Activated B cell treated with CpG ODN at 0.5 μM for 24 hours (primary cell): ENCODE measurements around the gene VPS37C. TPM values are rescaled to one million over a fixed set of nuclear protein-coding genes. Genes with fewer than 3 reads are reported as not detected.

Experiments
- ATAC-seq: fragments of 200-7000 bp; cut with Tn5 transposase; one replicate; pipeline ENCODE4 v1.10.0; 2021; ENCODE audit warnings: low read depth, mild to moderate bottlenecking, moderate library complexity
- CTCF ChIA-PET: fragments of 350-600 bp; sonication (Branson Sonifier 250); formaldehyde crosslinking; loops from one replicate; lab custom pipeline; 2021; ENCODE audit warnings: antibody characterized with exemption; lab: Charles Lee
- POLR2A ChIA-PET: fragments of 350-600 bp; sonication (Branson Sonifier 250); formaldehyde crosslinking; loops from one replicate; lab custom pipeline; 2021; ENCODE audit warnings: antibody characterized with exemption; lab: Charles Lee
- DNase-seq: peaks from one replicate; pipeline ENCODE4 v3.0.0; 2022
- H3K27ac Mint-ChIP-seq: one replicate; pipeline ENCODE4 v1.8.0; 2020; ENCODE audit warnings: mixed read lengths
- H3K27me3 Mint-ChIP-seq: one replicate; pipeline ENCODE4 v1.8.0; 2021; ENCODE audit warnings: mixed read lengths
- H3K36me3 Mint-ChIP-seq: one replicate; pipeline ENCODE4 v1.8.0; 2021; ENCODE audit warnings: low read depth, mixed read lengths
- H3K4me1 Mint-ChIP-seq: one replicate; pipeline ENCODE4 v1.8.0; 2021; ENCODE audit warnings: mixed read lengths
- H3K4me3 Mint-ChIP-seq: one replicate; pipeline ENCODE4 v1.8.0; 2020; ENCODE audit warnings: mild to moderate bottlenecking, mixed read lengths
- H3K9me3 Mint-ChIP-seq: one replicate; pipeline ENCODE4 v1.8.0; 2020; ENCODE audit warnings: mixed read lengths
- intact Hi-C: fragments of 100-400 bp; cut with micrococcal nuclease; formaldehyde crosslinking; loops from one replicate; pipeline ENCODE4 v1.15.1; 2024
- total RNA-seq: library from RNA; stranded (reverse); gene quantifications from 2 replicates; pipeline ENCODE4 v1.2.3, GENCODE V29; 2022
- TF ChIP-seq, protein P1 (sequence below): fragments of 200-600 bp; IDR thresholded peaks from one replicate; pipeline ENCODE4 v1.8.0; 2022; ENCODE audit warnings: antibody characterized with exemption, mild to moderate bottlenecking

Gene VPS37C
- total RNA-seq, 1 donor from 2014 or later = 18.1 TPM

GRCh38 chr11:61153593-61154095 is 7.6 kb downstream of the VPS37C start:
- no peak for DNase-seq
- Mint-ChIP-seq H3K9me3 (peaks cover 7% of the 10 kb centered on the region), H3K4me3 (no peak overlapping the region), H3K27ac (no peak overlapping the region), H3K4me1 (peaks cover 18% of the 10 kb centered on the region), H3K36me3 (peaks cover 25% of the 10 kb centered on the region), H3K27me3 (no peaks in the 10 kb centered on the region)
- TF ChIP-seq, protein P1, sequence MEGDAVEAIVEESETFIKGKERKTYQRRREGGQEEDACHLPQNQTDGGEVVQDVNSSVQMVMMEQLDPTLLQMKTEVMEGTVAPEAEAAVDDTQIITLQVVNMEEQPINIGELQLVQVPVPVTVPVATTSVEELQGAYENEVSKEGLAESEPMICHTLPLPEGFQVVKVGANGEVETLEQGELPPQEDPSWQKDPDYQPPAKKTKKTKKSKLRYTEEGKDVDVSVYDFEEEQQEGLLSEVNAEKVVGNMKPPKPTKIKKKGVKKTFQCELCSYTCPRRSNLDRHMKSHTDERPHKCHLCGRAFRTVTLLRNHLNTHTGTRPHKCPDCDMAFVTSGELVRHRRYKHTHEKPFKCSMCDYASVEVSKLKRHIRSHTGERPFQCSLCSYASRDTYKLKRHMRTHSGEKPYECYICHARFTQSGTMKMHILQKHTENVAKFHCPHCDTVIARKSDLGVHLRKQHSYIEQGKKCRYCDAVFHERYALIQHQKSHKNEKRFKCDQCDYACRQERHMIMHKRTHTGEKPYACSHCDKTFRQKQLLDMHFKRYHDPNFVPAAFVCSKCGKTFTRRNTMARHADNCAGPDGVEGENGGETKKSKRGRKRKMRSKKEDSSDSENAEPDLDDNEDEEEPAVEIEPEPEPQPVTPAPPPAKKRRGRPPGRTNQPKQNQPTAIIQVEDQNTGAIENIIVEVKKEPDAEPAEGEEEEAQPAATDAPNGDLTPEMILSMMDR = no peak
- POLR2A ChIA-PET = no interaction called here
- intact Hi-C loops = no loop called here
- ATAC-seq = no peak
- CTCF ChIA-PET = no interaction called here

GRCh38 chr11:61152816-61153592 is 8.2 kb downstream of the VPS37C start:
- POLR2A ChIA-PET = no interaction called here
- intact Hi-C loops = no loop called here
- no peak for DNase-seq

DNA sequence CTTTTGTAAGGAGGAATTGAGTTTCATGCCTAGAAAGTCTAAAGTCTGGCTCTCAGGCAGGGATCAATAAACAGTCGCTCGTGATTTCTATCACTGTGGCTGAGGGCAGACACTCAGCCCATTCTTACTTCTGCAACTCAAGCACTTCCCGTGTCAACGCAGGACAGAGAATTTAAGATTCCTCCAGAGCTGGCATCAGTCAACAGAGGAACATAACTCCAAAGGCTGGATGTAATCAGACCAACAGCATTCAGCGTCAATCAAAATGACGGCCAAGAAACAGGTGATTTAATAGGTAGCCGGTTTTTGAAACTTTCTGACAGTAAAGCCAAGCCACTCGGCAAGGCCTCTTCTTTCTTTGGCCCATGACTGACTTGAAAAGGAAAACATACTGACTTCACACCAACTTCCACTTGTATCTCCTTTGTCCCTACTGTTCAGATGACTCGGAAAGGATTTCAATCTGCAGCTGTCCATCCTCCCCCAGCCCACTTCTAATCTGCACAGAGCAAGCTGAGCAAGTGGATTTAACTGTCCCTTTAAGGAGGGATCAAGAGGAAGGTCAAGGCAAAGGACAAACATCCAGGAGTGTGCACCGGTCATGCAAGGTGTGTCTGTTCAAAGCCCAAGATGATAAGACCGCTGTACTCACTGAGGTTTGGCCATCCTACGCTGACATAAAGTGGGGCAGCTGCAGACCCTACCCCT is 9.5 kb downstream of the VPS37C start:
- intact Hi-C loops = no loop called here
- TF ChIP-seq, protein P1 = no peak
- ATAC-seq (no peak), DNase-seq (no peak)
- Mint-ChIP-seq H3K4me1 (peaks cover 17% of the 10 kb centered on the region), H3K9me3 (peaks cover 7% of the 10 kb centered on the region), H3K27ac (no peak overlapping the region), H3K36me3 (peaks cover 23% of the 10 kb centered on the region), H3K27me3 (no peaks in the 10 kb centered on the region), H3K4me3 (no peak overlapping the region)
- ChIA-PET CTCF (no interaction called here), POLR2A (interaction anchor here (0.6 kb wide), 1 partner anchor 27 kb away, joined by 8 read pairs; no protein-coding TSS in a partner anchor)

More at GRCh38 chr11:61152816-61153592, 8.2 kb downstream of the VPS37C start:
- H3K36me3 Mint-ChIP-seq = peaks cover 30% of the 10 kb centered on the region
- no peaks in the 10 kb centered on the region for H3K27me3 Mint-ChIP-seq
- H3K4me3 Mint-ChIP-seq = no peak overlapping the region
- CTCF ChIA-PET = no interaction called here
- no peak for ATAC-seq
- no peak overlapping the region for H3K27ac Mint-ChIP-seq
- peaks cover 7% of the 10 kb centered on the region for H3K9me3 Mint-ChIP-seq
- TF ChIP-seq, protein P1 = no peak
- H3K4me1 Mint-ChIP-seq = peaks cover 19% of the 10 kb centered on the region

DNA sequence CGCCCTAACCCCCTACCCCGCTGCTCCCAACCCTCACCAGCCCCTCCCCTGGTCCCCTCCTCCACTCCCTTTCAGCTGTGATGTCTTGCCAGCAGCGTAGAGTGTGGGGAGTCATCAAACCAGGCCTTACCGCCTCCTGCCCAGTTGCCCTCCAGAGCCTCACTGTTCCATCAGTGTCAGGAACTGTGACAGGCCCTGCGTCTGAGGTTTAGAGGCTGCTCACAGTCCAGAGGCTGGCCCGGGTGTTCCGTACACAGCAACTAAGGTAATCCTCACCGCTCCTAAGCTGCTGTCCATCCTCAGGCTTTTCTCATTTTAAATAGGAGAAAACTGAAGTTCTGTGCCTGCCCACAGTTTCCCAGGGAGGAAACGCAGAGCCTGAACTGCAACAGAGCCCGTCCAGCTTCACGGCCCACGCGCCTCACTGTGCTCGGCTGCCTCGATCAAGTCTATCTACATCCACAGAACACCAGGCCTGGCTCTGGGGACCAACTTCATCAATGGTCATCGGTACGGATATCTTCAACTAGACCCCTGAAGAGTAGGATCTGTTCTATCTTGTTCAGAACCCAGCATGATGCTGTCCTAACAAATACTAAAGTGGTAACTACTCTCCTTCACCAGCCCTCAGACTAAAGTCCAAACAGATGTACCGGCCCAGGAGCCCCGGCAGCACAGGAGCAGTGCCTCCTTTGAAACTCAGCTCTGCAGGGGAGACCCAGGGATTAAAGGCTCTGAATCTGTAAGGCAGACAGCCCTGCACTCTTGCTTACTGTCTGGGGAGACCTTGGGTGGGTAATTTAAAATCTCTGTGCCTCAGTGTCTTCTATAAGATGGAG is 10.3 kb downstream of the VPS37C start:
- H3K36me3 Mint-ChIP-seq = peaks cover 23% of the 10 kb centered on the region
- intact Hi-C loops = no loop called here
- ATAC-seq (no peak), DNase-seq (no peak)
- TF ChIP-seq, protein P1 = no peak
- H3K9me3 Mint-ChIP-seq = peaks cover 6% of the 10 kb centered on the region
- H3K4me1 Mint-ChIP-seq = peaks cover 18% of the 10 kb centered on the region
- POLR2A ChIA-PET = no interaction called here
- H3K4me3 Mint-ChIP-seq = no peak overlapping the region
- CTCF ChIA-PET = no interaction called here
- H3K27ac Mint-ChIP-seq = no peak overlapping the region
- H3K27me3 Mint-ChIP-seq = no peaks in the 10 kb centered on the region
